WTC11 (cell line): ENCODE data around the gene GRB10.

Experiments used
- ATF2 ChIP-seq: sonication (generic); formaldehyde crosslinking; IDR thresholded peaks from 2 replicates; pipeline ENCODE4 v1.8.1; 2022; ENCODE audit warnings: low read depth, missing genetic modification reagents, borderline replicate concordance
- ATF3 ChIP-seq: sonication (generic); formaldehyde crosslinking; conservative IDR thresholded peaks from 2 replicates; pipeline ENCODE4 v1.8.1; 2022; ENCODE audit warnings: mild to moderate bottlenecking, missing genetic modification reagents
- CTCF ChIP-seq: fragments of 200-600 bp; IDR thresholded peaks from 2 replicates; pipeline ENCODE4 v1.8.0; 2022; ENCODE audit warnings: antibody characterized with exemption
- ESRRA ChIP-seq: sonication (generic); formaldehyde crosslinking; IDR thresholded peaks from 2 replicates; pipeline ENCODE4 v1.8.1; 2022; ENCODE audit warnings: mild to moderate bottlenecking, missing genetic modification reagents, borderline replicate concordance
- MXD4 ChIP-seq: fragments of 250-450 bp; sonication (Bioruptor Pico); IDR thresholded peaks from 2 replicates; pipeline ENCODE4 v1.8.0; 2021; ENCODE audit warnings: mild to moderate bottlenecking, moderate library complexity, borderline replicate concordance
- NR2C2 ChIP-seq: sonication (generic); formaldehyde crosslinking; IDR thresholded peaks from 2 replicates; pipeline ENCODE4 v1.8.0; 2022; ENCODE audit warnings: mild to moderate bottlenecking, missing genetic modification reagents
- PRDM15 ChIP-seq: sonication (generic); formaldehyde crosslinking; IDR thresholded peaks from 2 replicates; pipeline ENCODE4 v1.8.0; 2022; ENCODE audit warnings: missing genetic modification reagents
- SMAD3 ChIP-seq: sonication (generic); formaldehyde crosslinking; IDR thresholded peaks from 2 replicates; pipeline ENCODE4 v1.8.0; 2022; ENCODE audit warnings: missing genetic modification reagents, mild to moderate bottlenecking, borderline replicate concordance
- SP1 ChIP-seq: sonication (generic); formaldehyde crosslinking; conservative IDR thresholded peaks from 2 replicates; pipeline ENCODE4 v1.8.1; 2022; ENCODE audit warnings: missing genetic modification reagents
- USF1 ChIP-seq: sonication (generic); formaldehyde crosslinking; IDR thresholded peaks from 2 replicates; pipeline ENCODE4 v1.8.0; 2022; ENCODE audit warnings: mild to moderate bottlenecking, missing genetic modification reagents
- ZNF232 ChIP-seq: sonication (generic); formaldehyde crosslinking; IDR thresholded peaks from 2 replicates; pipeline ENCODE4 v1.8.0; 2022; ENCODE audit warnings: mild to moderate bottlenecking, missing genetic modification reagents

GRCh38 chr7:50711271-50712175 lies 71.2 kb downstream of the GRB10 start:
- TF ChIP-seq CTCF (no peak), NR2C2 (CRISPR knock-in tag) (no peak), MXD4 (CRISPR knock-in tag) (no peak), USF1 (CRISPR knock-in tag) (no peak), ZNF232 (CRISPR knock-in tag) (no peak), PRDM15 (CRISPR knock-in tag) (no peak), ESRRA (CRISPR knock-in tag) (no peak), SMAD3 (CRISPR knock-in tag) (no peak), ATF3 (CRISPR knock-in tag) (no peak), SP1 (no peak), ATF2 (CRISPR knock-in tag) (no peak)
